ENCODE measurements around the gene RFTN1.
A peak's percentile ranks its signal among the peaks of the same experiment; 100 is the strongest.

The RFTN1 gene

GRCh38 chr3:16513141-16514020, at the start of gene RFTN1:
RFTN1 (minus strand) TSS chr3:16513699; CDS start chr3:16493869, 19,830 bp downstream.
- TF ChIP-seq CSDC2 (CRISPR knock-in tag; IDR thresholded peaks at IDR 0.05) (no peak), ARNTL (CRISPR knock-in tag; IDR thresholded peaks at IDR 0.05; ENCODE audit: borderline replicate concordance, low read depth) (no peak)
- ATAC-seq, result peak; percentile 66

- TF ChIP-seq SNAI2 (CRISPR knock-in tag; IDR thresholded peaks at IDR 0.05) (no peak), OSR1 (CRISPR knock-in tag; IDR thresholded peaks at IDR 0.05) (no peak), RARB (CRISPR knock-in tag; IDR thresholded peaks at IDR 0.05) (no peak), ZFP30 (CRISPR knock-in tag; IDR thresholded peaks at IDR 0.05) (no peak), ARNTL (CRISPR knock-in tag; IDR thresholded peaks at IDR 0.05; ENCODE audit: borderline replicate concordance, low read depth) (no peak), CSRNP3 (CRISPR knock-in tag; IDR thresholded peaks at IDR 0.05) (no peak), GLIS3 (CRISPR knock-in tag; IDR thresholded peaks at IDR 0.05) (no peak), ZC3H10 (CRISPR knock-in tag; IDR thresholded peaks at IDR 0.05) (no peak), ESRRG (CRISPR knock-in tag; IDR thresholded peaks at IDR 0.05) (no peak), ZNF8 (CRISPR knock-in tag; IDR thresholded peaks at IDR 0.05) (no peak), CSDC2 (CRISPR knock-in tag; IDR thresholded peaks at IDR 0.05) (no peak), BACH2 (CRISPR knock-in tag; IDR thresholded peaks at IDR 0.05; ENCODE audit: borderline replicate concordance) (no peak), CREB5 (CRISPR knock-in tag; IDR thresholded peaks at IDR 0.05; ENCODE audit: low read depth) (no peak), TSHZ2 (CRISPR knock-in tag; IDR thresholded peaks at IDR 0.05) (no peak), ZNF70 (CRISPR knock-in tag; IDR thresholded peaks at IDR 0.05) (no peak), ZNF565 (CRISPR knock-in tag; conservative IDR thresholded peaks at IDR 0.05; ENCODE audit: low read depth) (no peak), ZFP3 (CRISPR knock-in tag; IDR thresholded peaks at IDR 0.05) (no peak), POU6F1 (CRISPR knock-in tag; IDR thresholded peaks at IDR 0.05; ENCODE audit: borderline replicate concordance, low read depth) (no peak), TOX (CRISPR knock-in tag; IDR thresholded peaks at IDR 0.05; ENCODE audit: borderline replicate concordance) (no peak), PATZ1 (CRISPR knock-in tag; IDR thresholded peaks at IDR 0.05; ENCODE audit: borderline replicate concordance) (no peak)
- ATAC-seq, result no peak
Measured at GRCh38 chr3:16559653-16560365, 46.3 kb upstream of the RFTN1 start.
